GM12874 (cell line): Measurements from ENCODE around the gene UBD.

Source experiments
- CTCF ChIP-seq: IDR thresholded peaks from 2 replicates; pipeline ENCODE4 v1.5.1; 2011; ENCODE audit warnings: low read depth, mild to moderate bottlenecking, control low read depth, low read length, moderate library complexity; ENCODE audit not compliant: insufficient read depth

UBD gene

DNA sequence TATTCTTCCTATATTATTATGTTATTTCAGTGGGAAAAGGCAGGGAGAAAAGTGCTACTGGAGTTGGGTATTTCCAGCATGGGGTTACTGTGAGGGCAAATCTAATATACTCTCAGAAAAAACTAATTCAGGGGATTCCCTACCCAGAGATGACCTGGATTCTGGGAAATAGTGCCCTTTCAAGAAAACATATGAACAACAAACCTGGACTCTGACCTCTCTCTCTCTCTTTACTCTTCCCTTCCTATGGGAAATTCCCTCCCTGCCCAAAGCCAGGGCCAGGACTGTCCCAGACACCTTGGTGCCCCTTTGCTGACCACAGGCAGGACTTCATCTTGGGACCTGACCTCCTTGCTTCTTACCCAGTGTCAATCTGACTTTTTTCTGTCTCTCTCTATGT, 1.6 kb upstream of the UBD start:
- no peak for TF ChIP-seq CTCF

DNA sequence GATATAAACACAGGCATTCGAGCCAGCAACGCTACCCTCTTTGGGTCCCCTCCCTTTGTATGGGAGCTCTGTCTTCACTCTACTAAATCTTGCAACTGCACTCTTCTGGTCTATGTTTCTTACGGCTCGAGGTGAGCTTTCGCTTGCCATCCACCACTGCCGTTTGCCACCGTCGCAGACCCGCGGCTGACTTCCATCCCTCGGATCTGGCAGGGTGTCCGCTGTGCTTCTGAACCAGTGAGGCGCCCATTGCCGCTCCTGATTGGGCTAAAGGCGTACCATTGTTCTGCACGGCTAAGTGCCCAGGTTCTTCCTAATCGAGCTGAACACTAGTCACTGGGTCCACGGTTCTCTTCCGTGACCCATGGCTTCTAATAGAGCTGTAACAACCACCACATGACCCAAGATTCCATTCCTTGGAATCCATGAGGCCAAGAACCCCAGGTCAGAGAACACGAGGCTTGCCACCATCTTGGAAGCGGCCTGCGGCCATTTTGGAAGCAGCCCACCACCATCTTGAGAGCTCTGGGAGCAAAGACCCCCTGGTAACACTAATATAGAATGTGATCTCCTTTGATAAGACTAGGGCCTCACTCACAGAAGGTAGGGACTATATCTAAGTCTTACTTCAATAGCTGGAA, 973 bp downstream of the UBD start:
- TF ChIP-seq CTCF, result no peak

DNA sequence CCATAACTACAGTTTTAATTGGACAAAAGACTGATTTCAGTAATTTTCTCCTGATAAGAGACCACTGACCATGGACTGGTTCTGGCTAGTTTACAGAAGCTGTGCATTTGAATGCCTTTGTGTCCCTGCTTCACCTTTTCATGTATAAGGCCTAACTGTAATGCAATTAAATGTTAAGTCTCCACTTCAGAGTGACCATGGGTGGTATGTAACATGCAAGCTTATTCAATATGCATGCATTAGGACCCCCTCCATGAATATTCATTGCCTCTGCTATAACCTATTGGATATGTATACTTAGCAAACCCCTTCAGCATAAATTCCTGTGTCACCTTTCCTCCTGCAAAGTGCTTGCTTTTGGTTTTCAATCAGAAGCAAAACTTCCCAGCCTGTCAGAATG, 2.2 kb downstream of the UBD start:
- no peak for TF ChIP-seq CTCF

- TF ChIP-seq CTCF, result no peak
Measured at GRCh38 chr6:29554764-29555163, 4.8 kb downstream of the UBD start.

DNA sequence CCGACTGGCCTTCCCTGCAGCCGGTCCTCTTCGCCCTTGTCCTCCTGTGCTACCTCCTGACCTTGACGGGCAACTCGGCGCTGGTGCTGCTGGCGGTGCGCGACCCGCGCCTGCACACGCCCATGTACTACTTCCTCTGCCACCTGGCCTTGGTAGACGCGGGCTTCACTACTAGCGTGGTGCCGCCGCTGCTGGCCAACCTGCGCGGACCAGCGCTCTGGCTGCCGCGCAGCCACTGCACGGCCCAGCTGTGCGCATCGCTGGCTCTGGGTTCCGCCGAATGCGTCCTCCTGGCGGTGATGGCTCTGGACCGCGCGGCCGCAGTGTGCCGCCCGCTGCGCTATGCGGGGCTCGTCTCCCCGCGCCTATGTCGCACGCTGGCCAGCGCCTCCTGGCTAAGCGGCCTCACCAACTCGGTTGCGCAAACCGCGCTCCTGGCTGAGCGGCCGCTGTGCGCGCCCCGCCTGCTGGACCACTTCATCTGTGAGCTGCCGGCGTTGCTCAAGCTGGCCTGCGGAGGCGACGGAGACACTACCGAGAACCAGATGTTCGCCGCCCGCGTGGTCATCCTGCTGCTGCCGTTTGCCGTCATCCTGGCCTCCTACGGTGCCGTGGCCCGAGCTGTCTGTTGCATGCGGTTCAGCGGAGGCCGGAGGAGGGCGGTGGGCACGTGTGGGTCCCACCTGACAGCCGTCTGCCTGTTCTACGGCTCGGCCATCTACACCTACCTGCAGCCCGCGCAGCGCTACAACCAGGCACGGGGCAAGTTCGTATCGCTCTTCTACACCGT, 6.1 kb downstream of the UBD start:
- no peak for TF ChIP-seq CTCF

- TF ChIP-seq CTCF, result no peak
Measured at GRCh38 chr6:29552512-29553051, 7.0 kb downstream of the UBD start.

- no peak for TF ChIP-seq CTCF
Measured at GRCh38 chr6:29547573-29547972, 12.0 kb downstream of the UBD start.
